NCI-H82 (cell line): ENCODE measurements around the gene TSPAN14.

Experiments
- DNase-seq: peaks from one replicate; lab custom pipeline; 2025; lab: John Stamatoyannopoulos, UW

The TSPAN14 gene

GRCh38 chr10:80488539-80489066 lies 34.5 kb downstream of the TSPAN14 start:
- DNase-seq: no peak

- DNase-seq: no peak
These were observed 35.4 kb downstream of the TSPAN14 start for GRCh38 chr10:80489371-80490112.

- no peak for DNase-seq
These were observed 37.4 kb downstream of the TSPAN14 start for GRCh38 chr10:80491251-80492102.

- no peak for DNase-seq
These were observed 38.9 kb downstream of the TSPAN14 start for GRCh38 chr10:80492848-80493521.

- no peak for DNase-seq
These were observed 39.5 kb downstream of the TSPAN14 start for GRCh38 chr10:80493522-80494051.

- no peak for DNase-seq
These were observed 42.6 kb downstream of the TSPAN14 start for GRCh38 chr10:80496555-80497172.

GRCh38 chr10:80497187-80498077 lies 43.3 kb downstream of the TSPAN14 start:
- no peak for DNase-seq

GRCh38 chr10:80498078-80498832 lies 44.1 kb downstream of the TSPAN14 start:
- peak; percentile 60 for DNase-seq

GRCh38 chr10:80498833-80499741 lies 45.0 kb downstream of the TSPAN14 start:
- DNase-seq: peak; percentile 60

- peak; percentile 20 for DNase-seq
These were observed 46.7 kb downstream of the TSPAN14 start for GRCh38 chr10:80500572-80501380.

GRCh38 chr10:80501381-80501912 lies 47.3 kb downstream of the TSPAN14 start:
- DNase-seq: no peak

GRCh38 chr10:80501913-80502521 lies 47.9 kb downstream of the TSPAN14 start:
- DNase-seq: no peak

GRCh38 chr10:80502621-80503583 lies 48.8 kb downstream of the TSPAN14 start:
- DNase-seq: no peak

GRCh38 chr10:80503584-80504157 lies 49.6 kb downstream of the TSPAN14 start:
- DNase-seq: no peak

GRCh38 chr10:80504158-80504811 lies 50.2 kb downstream of the TSPAN14 start:
- no peak for DNase-seq
